Spinal cord (tissue), 10 donors: ENCODE data around the gene RASSF9. TPM values are rescaled to one million over a fixed set of nuclear protein-coding genes. Genes with fewer than 3 reads are reported as not detected.

Source experiments
- DNase-seq, 6 donors: peaks; one replicate each; pipeline versions ENCODE4 v3.0.0 to v3.0.0-alpha.2; 2013 to 2015; ENCODE audit warnings: low spot score in 6 of 6, low read depth in 4 of 6
- H3K27ac ChIP-seq: one replicate; pipeline ENCODE4 v1.5.1; 2013; ENCODE audit warnings: low read depth, low read length, control low read depth
- H3K27me3 ChIP-seq: one replicate; pipeline ENCODE4 v1.6.1; 2013; ENCODE audit warnings: low read length; ENCODE audit not compliant: control insufficient read depth, insufficient read depth
- H3K36me3 ChIP-seq: one replicate; pipeline ENCODE4 v1.6.1; 2013; ENCODE audit warnings: low read length; ENCODE audit not compliant: control insufficient read depth, insufficient read depth
- H3K4me1 ChIP-seq: one replicate; pipeline ENCODE4 v1.6.1; 2013; ENCODE audit warnings: low read length; ENCODE audit not compliant: control insufficient read depth, insufficient read depth
- H3K4me3 ChIP-seq: one replicate; pipeline ENCODE4 v1.5.1; 2013; ENCODE audit warnings: low read depth, low read length, control low read depth
- H3K9me3 ChIP-seq: one replicate; pipeline ENCODE4 v1.6.1; 2013; ENCODE audit warnings: low read length; ENCODE audit not compliant: control insufficient read depth, insufficient read depth
- WGBS: methylation state at CpG from one replicate; pipeline ENCODE4 v1.1.5; 2013; ENCODE audit warnings: missing lambda C conversion rate; ENCODE audit not compliant: insufficient coverage; 5-methylcytosine and 5-hydroxymethylcytosine counted together
- long read RNA-seq, 4 donors: transcript quantifications; one replicate each; lab custom pipeline, GENCODE V29; 2026
- polyA plus RNA-seq, 2 donors: library from polyadenylated mRNA; unstranded; fragments of 120-200 nt; gene quantifications; one replicate each; pipeline ENCODE4 v1.2.1, GENCODE V29; 2013; ENCODE audit not compliant: insufficient read length in 2 of 2
- total RNA-seq, 2 donors: library from RNA; depleted of rRNA in 1 of 2; stranded (reverse); fragments of 120-200 nt in 1 of 2; fragments of >200 nt in 1 of 2; gene quantifications; one replicate each; pipeline versions ENCODE4 v1.2.3 to v1.2.4, GENCODE V29; 2013 to 2014
- donor health status: healthy.

Gene RASSF9
- 1 to 10 TPM; 5.4 to 6.7 TPM for total RNA-seq
- polyA plus RNA-seq = 1 to 10 TPM; 3.0 to 5.0 TPM
- long read RNA-seq, donor 1, full-length matches to known transcripts = 1 of 1 reads
- long read RNA-seq, donor 1, partial matches to known transcripts = 0 of 1 reads
- long read RNA-seq, donor 1, other reads (novel, unspliced or antisense) = 0 of 1 reads
- long read RNA-seq, donor 2, full-length matches to known transcripts = 1 of 1 reads
- long read RNA-seq, donor 2, partial matches to known transcripts = 0 of 1 reads
- long read RNA-seq, donor 2, other reads (novel, unspliced or antisense) = 0 of 1 reads
- long read RNA-seq, donor 3, full-length matches to known transcripts = 1 of 1 reads
- long read RNA-seq, donor 3, partial matches to known transcripts = 0 of 1 reads
- long read RNA-seq, donor 3, other reads (novel, unspliced or antisense) = 0 of 1 reads
- long read RNA-seq, donor 4, full-length matches to known transcripts = 21 of 194 reads
- long read RNA-seq, donor 4, partial matches to known transcripts = 173 of 194 reads
- long read RNA-seq, donor 4, other reads (novel, unspliced or antisense) = 0 of 194 reads

- Histone ChIP-seq H3K4me3 (peak within 1 kb of the TSS; percentile 40), H3K9me3 (no peaks in the 10 kb centered on the region), H3K27ac (peak within 1 kb of the TSS; percentile 35), H3K4me1 (peaks cover 5% of the 10 kb centered on the region), H3K36me3 (no peaks in the 10 kb centered on the region), H3K27me3 (no peaks in the 10 kb centered on the region)
- DNase-seq = peak in 4 of 6 donors; percentile 6 to 75 (median 24)
- 46% methylated on average over 11 of the region's 15 CpGs for WGBS
Measured at GRCh38 chr12:85836197-85837090, at the start of gene RASSF9. RASSF9 (minus strand) TSS chr12:85836409; CDS start chr12:85836201, 208 bp downstream.

GRCh38 chr12:85883763-85884162 lies 47.6 kb upstream of the RASSF9 start:
- H3K27ac ChIP-seq = no peak overlapping the region
- no peaks in the 10 kb centered on the region for H3K9me3 ChIP-seq
- no peak for DNase-seq
- H3K27me3 ChIP-seq = no peaks in the 10 kb centered on the region
- H3K36me3 ChIP-seq = no peaks in the 10 kb centered on the region
- H3K4me3 ChIP-seq = no peak overlapping the region
- no peaks in the 10 kb centered on the region for H3K4me1 ChIP-seq

DNA sequence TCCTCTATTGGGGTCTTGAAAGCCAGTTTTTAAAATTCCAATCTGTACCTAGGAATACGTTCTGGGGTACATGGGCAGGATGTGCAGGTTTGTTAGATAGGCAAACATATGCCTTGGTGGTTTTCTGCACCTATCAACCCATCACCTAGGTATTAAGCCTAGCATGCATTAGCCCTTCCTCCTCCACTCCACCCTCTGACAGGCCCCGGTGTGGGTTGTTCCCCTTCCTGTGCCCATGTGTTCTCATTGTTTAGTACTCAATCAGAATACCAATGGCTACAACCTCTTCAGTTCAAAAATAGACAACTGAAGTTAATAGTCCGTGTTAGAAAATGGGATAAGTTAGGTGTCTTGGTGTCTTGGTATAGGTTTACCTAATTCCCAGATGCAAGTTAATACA lies 41.2 kb upstream of the RASSF9 start:
- H3K4me3 ChIP-seq = no peak overlapping the region
- H3K4me1 ChIP-seq = no peaks in the 10 kb centered on the region
- DNase-seq = no peak
- H3K27me3 ChIP-seq = no peaks in the 10 kb centered on the region
- no peaks in the 10 kb centered on the region for H3K9me3 ChIP-seq
- H3K27ac ChIP-seq = no peak overlapping the region
- no peaks in the 10 kb centered on the region for H3K36me3 ChIP-seq
- 38% methylated on average over 1 of the region's 3 CpGs for WGBS

- H3K4me3 ChIP-seq = no peak within 1 kb of the TSS
- no peaks in the 10 kb centered on the region for H3K4me1 ChIP-seq
- 13% methylated on average over 2 of the region's 3 CpGs for WGBS
- no peaks in the 10 kb centered on the region for H3K36me3 ChIP-seq
- no peaks in the 10 kb centered on the region for H3K9me3 ChIP-seq
- peak in 2 of 6 donors; percentile 18 to 31 for DNase-seq
- H3K27me3 ChIP-seq = no peaks in the 10 kb centered on the region
- H3K27ac ChIP-seq = no peak within 1 kb of the TSS
Measured at GRCh38 chr12:85874031-85874461, 37.8 kb upstream of the RASSF9 start, which contains the start of gene NTS. NTS (plus strand) TSS chr12:85874295; CDS start chr12:85874404, 109 bp downstream.

GRCh38 chr12:85872497-85873091 lies 36.4 kb upstream of the RASSF9 start:
- H3K9me3 ChIP-seq = no peaks in the 10 kb centered on the region
- no peak overlapping the region for H3K27ac ChIP-seq
- H3K4me3 ChIP-seq = no peak overlapping the region
- no peaks in the 10 kb centered on the region for H3K4me1 ChIP-seq
- H3K36me3 ChIP-seq = no peaks in the 10 kb centered on the region
- H3K27me3 ChIP-seq = no peaks in the 10 kb centered on the region
- no CpG with 5 or more reads among the region's 3 CpGs for WGBS
- peak in 5 of 6 donors; percentile 30 to 93 (median 63) for DNase-seq

DNA sequence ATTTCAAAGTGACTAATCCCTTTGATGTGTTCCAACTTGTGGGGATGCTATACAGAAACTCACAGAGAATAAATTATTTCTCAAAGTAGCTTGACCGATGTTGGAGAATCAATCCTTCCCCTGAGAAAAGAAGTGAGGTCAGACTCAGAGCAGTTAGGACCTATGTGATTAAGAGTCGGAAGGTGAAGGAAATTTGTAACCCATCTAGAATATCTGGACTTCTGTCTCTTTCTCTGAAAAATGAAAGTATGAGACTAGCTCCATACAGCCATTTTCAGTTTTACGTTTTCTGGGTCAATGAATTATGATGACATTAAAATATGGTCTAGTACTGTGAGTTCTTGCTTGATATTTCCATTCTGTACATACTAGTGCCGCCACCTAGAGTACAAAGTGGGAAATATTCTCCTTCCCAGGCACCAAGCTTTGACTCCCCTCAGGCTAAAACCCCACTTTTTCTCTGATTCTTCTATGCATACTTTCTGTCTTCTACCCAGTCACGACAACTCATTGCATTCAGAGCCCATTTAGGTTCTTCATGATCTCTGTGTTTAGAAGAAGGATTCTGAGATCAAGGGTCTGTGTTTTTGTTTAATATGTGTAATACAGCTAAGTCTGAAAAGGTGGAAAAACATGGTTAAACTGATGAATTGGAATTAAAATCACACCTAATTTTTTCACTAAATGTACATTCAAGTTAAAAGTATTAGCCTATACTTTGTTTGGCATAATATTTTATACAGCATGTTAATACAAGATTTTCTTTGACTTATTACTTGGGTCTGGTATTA lies 31.0 kb upstream of the RASSF9 start:
- peak in 5 of 6 donors; percentile 20 to 74 (median 31) for DNase-seq
- Histone ChIP-seq H3K36me3 (no peaks in the 10 kb centered on the region), H3K9me3 (no peaks in the 10 kb centered on the region), H3K27ac (no peak overlapping the region), H3K27me3 (no peaks in the 10 kb centered on the region), H3K4me3 (no peak overlapping the region), H3K4me1 (no peaks in the 10 kb centered on the region)
- no CpG with 5 or more reads among the region's 5 CpGs for WGBS

- 81% methylated on average over 5 of the region's 6 CpGs for WGBS
- H3K36me3 ChIP-seq = no peaks in the 10 kb centered on the region
- no peak overlapping the region for H3K27ac ChIP-seq
- H3K27me3 ChIP-seq = no peaks in the 10 kb centered on the region
- no peak overlapping the region for H3K4me3 ChIP-seq
- no peak for DNase-seq
- H3K4me1 ChIP-seq = no peaks in the 10 kb centered on the region
- H3K9me3 ChIP-seq = no peaks in the 10 kb centered on the region
Measured at GRCh38 chr12:85865890-85866289, 29.7 kb upstream of the RASSF9 start.

DNA sequence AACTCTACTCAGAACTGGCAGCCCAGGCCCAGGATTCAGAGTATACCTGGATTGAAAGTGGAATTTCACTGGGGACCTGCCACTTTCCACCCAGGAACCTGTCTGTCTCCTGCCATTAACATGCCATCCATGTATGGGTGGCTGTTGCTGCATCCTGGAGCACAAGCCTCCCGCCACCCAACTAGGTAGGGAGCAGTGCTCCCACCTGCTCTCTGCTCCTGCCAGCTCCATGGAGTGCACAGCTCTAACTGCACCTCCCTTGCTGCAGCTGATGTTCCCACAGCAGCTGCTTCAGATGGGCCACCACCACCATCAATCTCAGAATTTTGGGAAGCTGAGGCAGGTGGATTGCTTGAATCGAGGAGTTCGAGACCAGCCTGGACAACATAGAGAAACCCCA lies 20.8 kb upstream of the RASSF9 start:
- DNase-seq = no peak
- Histone ChIP-seq H3K9me3 (no peaks in the 10 kb centered on the region), H3K4me1 (no peaks in the 10 kb centered on the region), H3K27ac (no peak overlapping the region), H3K36me3 (no peaks in the 10 kb centered on the region), H3K4me3 (no peak overlapping the region), H3K27me3 (no peaks in the 10 kb centered on the region)
- WGBS = 100% methylated on average over 3 of the region's 3 CpGs
